Measurements from ENCODE around the gene HPS1. TPM values are rescaled to one million over a fixed set of nuclear protein-coding genes. Genes with fewer than 3 reads are reported as not detected.

Gene HPS1
- total and polyA plus RNA-seq, 2 of the 8 experiments (the other 6 are each of a cell fraction or from before 2014, with no cell fraction given): 38.7 to 61.7 TPM

DNA sequence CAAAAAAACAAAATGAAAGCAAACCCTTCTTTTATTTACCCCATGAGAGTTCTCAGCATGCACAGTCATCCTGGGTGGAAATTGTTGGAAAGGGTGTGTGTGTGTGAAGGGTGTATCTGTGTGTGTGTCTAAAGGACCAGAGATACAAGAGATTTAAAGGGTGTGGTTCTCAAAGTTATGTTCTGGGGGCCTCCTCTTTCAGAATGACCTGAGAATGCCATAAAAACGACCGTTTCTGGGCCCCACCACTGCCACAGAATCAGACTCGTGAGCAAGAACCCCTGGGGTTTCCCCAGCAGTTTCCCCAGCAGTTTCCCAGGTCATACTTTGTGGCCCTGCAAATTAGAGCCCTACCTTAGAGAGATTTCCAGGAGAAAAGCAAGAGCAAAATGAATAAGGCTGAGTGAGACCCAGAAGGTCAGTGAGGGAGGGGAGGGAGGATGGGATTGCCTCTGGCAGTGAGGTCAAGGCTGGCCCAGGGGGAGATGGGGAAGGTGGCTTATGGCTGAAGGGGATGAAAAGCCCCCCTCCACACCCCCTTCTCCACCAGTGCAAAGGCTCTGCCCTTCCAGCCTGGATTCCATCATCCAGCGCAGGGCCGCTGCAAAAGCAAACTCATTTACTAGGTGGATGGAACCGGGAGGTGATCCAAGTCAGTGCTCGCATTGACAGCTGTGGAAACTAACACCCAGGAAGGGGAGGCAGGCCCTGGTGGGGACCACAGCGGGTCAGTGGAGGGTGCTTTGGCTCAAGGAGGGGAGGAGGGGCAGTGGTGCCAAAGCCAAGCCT, 42.0 kb downstream of the HPS1 start:
- no peak overlapping the region; the same call in 1 of the 2 replicates for H3K18ac ChIP-seq (ENCODE audit: extremely low read depth, low read length)
- H2AK5ac ChIP-seq (ENCODE audit: low read depth, low read length): no peak overlapping the region
- no peak overlapping the region for H3K9ac ChIP-seq (replicated peaks in 1 of 4; ENCODE audit: extremely low read depth in 1 of 4, low read depth in 3 of 4, low read length in 3 of 4)
- no peak overlapping the region for H3K4me2 ChIP-seq (ENCODE audit: insufficient read depth in 1 of 2, low read depth in 2 of 2, low read length in 2 of 2)
- H3K79me1 ChIP-seq (ENCODE audit: low read depth, low read length): no peaks in the 10 kb centered on the region
- H3K4me3 ChIP-seq (ENCODE audit: extremely low read depth in 1 of 4, insufficient read depth in 2 of 4, low read depth in 3 of 4, low read length in 4 of 4): no peak overlapping the region
- no peak overlapping the region for H4K91ac ChIP-seq (replicated peaks; ENCODE audit: insufficient read length, low read length)
- ChIA-PET POLR2A (ENCODE audit: partially characterized antibody) (interaction anchor here (2.5 kb wide), 1 partner anchor 10 kb away, joined by 8 read pairs; the partner anchor contains the start of gene PYROXD2), CTCF (ENCODE audit: partially characterized antibody) (interaction anchor here (0.6 to 1.5 kb wide), 6 partner anchors 9 to 374 kb away, joined by 3 to 8 read pairs (median 4); no protein-coding TSS in a partner anchor)
- no peak overlapping the region for H2BK20ac ChIP-seq (ENCODE audit: low read length)
- H3K56ac ChIP-seq (replicated peaks; ENCODE audit: insufficient read length, low read depth, low read length): no peak overlapping the region
- H2AFZ ChIP-seq (ENCODE audit: low read length): no peak overlapping the region
- FAIRE-seq (no peak), DNase-seq (ENCODE audit: low read depth in 1 of 2, low spot score in 2 of 2) (no peak)
- H3K14ac ChIP-seq (ENCODE audit: insufficient read length): no peak overlapping the region
- peaks cover 0 to 2% of the 10 kb centered on the region in 2 experiments for H4K20me1 ChIP-seq (replicated peaks in 1 of 2; ENCODE audit: control insufficient read depth in 1 of 2, insufficient read depth in 2 of 2, low read length in 2 of 2)
- H3K27ac ChIP-seq (ENCODE audit: low read depth, low read length): no peak overlapping the region
- H2BK5ac ChIP-seq (ENCODE audit: low read depth, low read length): no peak overlapping the region
- no peaks in the 10 kb centered on the region for H3K4me1 ChIP-seq (replicated peaks in 1 of 4; ENCODE audit: control insufficient read depth in 3 of 4, insufficient read depth in 4 of 4, low read length in 3 of 4)
- no peak overlapping the region for H4K8ac ChIP-seq (ENCODE audit: extremely low read depth, insufficient read depth, low read length)
- H4K5ac ChIP-seq (ENCODE audit: insufficient read length, low read depth, low read length): no peak overlapping the region
- H2BK12ac ChIP-seq (ENCODE audit: low read depth, low read length): no peak overlapping the region
- H3K36me3 ChIP-seq (ENCODE audit: control insufficient read depth in 2 of 4, insufficient read depth in 4 of 4, low read length in 3 of 4): no peaks in the 10 kb centered on the region
- no peak overlapping the region for H2BK15ac ChIP-seq (ENCODE audit: low read length)
- H3K27me3 ChIP-seq (replicated peaks in 1 of 4; ENCODE audit: control insufficient read depth in 3 of 4, extremely low read depth in 1 of 4, insufficient read depth in 3 of 4, low read length in 3 of 4): no peaks in the 10 kb centered on the region
- H3K23me2 ChIP-seq (ENCODE audit: low read depth, low read length): peaks cover 1% of the 10 kb centered on the region; the same call in 1 of the 2 replicates
- H2BK120ac ChIP-seq (replicated peaks; ENCODE audit: low read depth, low read length): no peak overlapping the region
- H3K4ac ChIP-seq (replicated peaks; ENCODE audit: insufficient read length, low read depth, low read length): no peak overlapping the region
- H3K23ac ChIP-seq (ENCODE audit: insufficient read length): no peak overlapping the region
- 84% methylated on average over 8 of the region's 8 CpGs; no CpG with 5 or more reads in 1 of the 2 experiments for WGBS, 2 experiments (ENCODE audit: extremely low coverage in 1 of 2, insufficient coverage in 1 of 2, insufficient read length in 1 of 2, insufficient replicate concordance in 2 of 2, low coverage in 1 of 2, low lambda C conversion rate in 2 of 2, missing lambda C conversion rate in 1 of 2)
- no peaks in the 10 kb centered on the region for H3K9me3 ChIP-seq (ENCODE audit: insufficient read depth in 2 of 2, low read depth in 1 of 2, low read length in 1 of 2)
- TF ChIP-seq SIRT6 (IDR thresholded peaks at IDR 0.05; ENCODE audit: low read length) (no peak), KDM5A (IDR thresholded peaks at IDR 0.05; ENCODE audit: low read length) (no peak), CTBP2 (IDR thresholded peaks at IDR 0.05; ENCODE audit: borderline replicate concordance, insufficient read depth, insufficient read length, low read length) (no peak), BRCA1 (IDR thresholded peaks at IDR 0.05; ENCODE audit: low read depth, low read length) (no peak), TBP (IDR thresholded peaks at IDR 0.05; ENCODE audit: low read depth, low read length) (no peak)
- TF ChIP-seq, protein P1, sequence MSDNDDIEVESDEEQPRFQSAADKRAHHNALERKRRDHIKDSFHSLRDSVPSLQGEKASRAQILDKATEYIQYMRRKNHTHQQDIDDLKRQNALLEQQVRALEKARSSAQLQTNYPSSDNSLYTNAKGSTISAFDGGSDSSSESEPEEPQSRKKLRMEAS (IDR thresholded peaks at IDR 0.05): no peak
- H3K79me2 ChIP-seq (ENCODE audit: control insufficient read depth in 1 of 2, insufficient read depth in 2 of 2, low read length in 2 of 2): no peaks in the 10 kb centered on the region

All from H1 (cell line).